ENCODE data around the gene AKAP5. TPM values are rescaled to one million over a fixed set of nuclear protein-coding genes. Genes with fewer than 3 reads are reported as not detected.

AKAP5 gene
- total and polyA plus RNA-seq, 2 experiments from 2014 or later: 1.0 to 3.4 TPM

- no peaks in the 10 kb centered on the region for H3K36me3 ChIP-seq (ENCODE audit: insufficient read depth)
- peaks cover 15% of the 10 kb centered on the region; the same call in 1 of the 2 replicates for H3F3A ChIP-seq (replicated peaks; ENCODE audit: low read depth)
- no peak for TF ChIP-seq NANOG (IDR thresholded peaks at IDR 0.05; ENCODE audit: borderline replicate concordance)
- TF ChIP-seq STAT1 (IDR thresholded peaks at IDR 0.05; ENCODE audit: unreplicated experiment): no peak
- no peak for TF ChIP-seq EZH2 (IDR thresholded peaks at IDR 0.05; ENCODE audit: low read depth, unreplicated experiment)
- TF ChIP-seq ZNF462 (CRISPR knock-in tag; IDR thresholded peaks at IDR 0.05): no peak
- TF ChIP-seq POLR2AphosphoS5 (IDR thresholded peaks at IDR 0.05; ENCODE audit: low read depth): no peak
- TF ChIP-seq ZNF331 (CRISPR knock-in tag; IDR thresholded peaks at IDR 0.05; ENCODE audit: low read depth): no peak
- Mint-ChIP-seq H3K27me3 (ENCODE audit: insufficient read depth, low read depth, poor library complexity) (peaks cover 5% of the 10 kb centered on the region), H3K9me3 (no peaks in the 10 kb centered on the region), H3K4me3 (no peak overlapping the region), H3K27ac (no peak overlapping the region), H3K4me1 (peaks cover 11% of the 10 kb centered on the region; the same call in 2 of the 3 replicates), H3K36me3 (ENCODE audit: low read depth) (peaks cover 2% of the 10 kb centered on the region; the same call in 1 of the 3 replicates)
- no peaks in the 10 kb centered on the region for H4K20me1 ChIP-seq (replicated peaks; ENCODE audit: insufficient read depth)
- no peak for ATAC-seq
- no peak overlapping the region for H3K27ac ChIP-seq (ENCODE audit: low read depth)
- no peaks in the 10 kb centered on the region for H3K79me2 ChIP-seq (replicated peaks; ENCODE audit: insufficient read depth)
- H2AFZ ChIP-seq: no peak overlapping the region
- H3K4me1 ChIP-seq (ENCODE audit: insufficient read depth): 0 out of 2 replicates have a peak, but pooled peaks cover 4% of the 10 kb centered on the region
- no peak overlapping the region for H3K4me2 ChIP-seq
- peaks cover 11% of the 10 kb centered on the region; the same call in 1 of the 2 replicates for H3K27me3 ChIP-seq (ENCODE audit: insufficient read depth)
- no peaks in the 10 kb centered on the region for H3K9me2 ChIP-seq (ENCODE audit: insufficient read depth)
- DNase-seq (ENCODE audit: low spot score): no peak
- H3K4me3 ChIP-seq: no peak overlapping the region
Measured at GRCh38 chr14:64467566-64467965, 2.3 kb downstream of the AKAP5 start.

GRCh38 chr14:64468451-64468850, 3.2 kb downstream of the AKAP5 start:
- 0 out of 2 replicates have a peak, but pooled peaks cover 4% of the 10 kb centered on the region for H3K4me1 ChIP-seq (ENCODE audit: insufficient read depth)
- H3K4me3 Mint-ChIP-seq: no peak overlapping the region
- peaks cover 13% of the 10 kb centered on the region; the same call in 2 of the 3 replicates for H3K4me1 Mint-ChIP-seq
- TF ChIP-seq NANOG (IDR thresholded peaks at IDR 0.05; ENCODE audit: borderline replicate concordance): no peak
- TF ChIP-seq ZNF114 (CRISPR knock-in tag; IDR thresholded peaks at IDR 0.05): no peak
- no peak for TF ChIP-seq EZH2phosphoT487 (IDR thresholded peaks at IDR 0.05; ENCODE audit: unreplicated experiment)
- no peak for TF ChIP-seq ZNF331 (CRISPR knock-in tag; IDR thresholded peaks at IDR 0.05; ENCODE audit: low read depth)
- TF ChIP-seq CREB1 (CRISPR knock-in tag; IDR thresholded peaks at IDR 0.05; ENCODE audit: low read depth): no peak
- no peak for TF ChIP-seq STAT1 (IDR thresholded peaks at IDR 0.05; ENCODE audit: unreplicated experiment)
- TF ChIP-seq REST (IDR thresholded peaks at IDR 0.05; ENCODE audit: unreplicated experiment): no peak
- no peak for TF ChIP-seq ETS1 (IDR thresholded peaks at IDR 0.05)

More at GRCh38 chr14:64468451-64468850, 3.2 kb downstream of the AKAP5 start:
- no peak for DNase-seq (ENCODE audit: low spot score)
- Histone ChIP-seq H3F3A (replicated peaks; ENCODE audit: low read depth) (peaks cover 13% of the 10 kb centered on the region; the same call in 1 of the 2 replicates), H4K20me1 (replicated peaks; ENCODE audit: insufficient read depth) (no peaks in the 10 kb centered on the region), H3K27me3 (ENCODE audit: insufficient read depth) (peaks cover 11% of the 10 kb centered on the region; the same call in 1 of the 2 replicates), H3K27ac (ENCODE audit: low read depth) (no peak overlapping the region), H3K4me2 (no peak overlapping the region), H2AFZ (no peak overlapping the region), H3K36me3 (ENCODE audit: insufficient read depth) (no peaks in the 10 kb centered on the region), H3K79me2 (replicated peaks; ENCODE audit: insufficient read depth) (no peaks in the 10 kb centered on the region), H3K9me2 (ENCODE audit: insufficient read depth) (no peaks in the 10 kb centered on the region), H3K4me3 (no peak overlapping the region)
- ATAC-seq: no peak
- Mint-ChIP-seq H3K27ac (no peak overlapping the region), H3K36me3 (ENCODE audit: low read depth) (no peaks in the 10 kb centered on the region), H3K9me3 (no peaks in the 10 kb centered on the region), H3K27me3 (ENCODE audit: insufficient read depth, low read depth, poor library complexity) (peaks cover 5% of the 10 kb centered on the region)
